22Rv1 (cell line): Measurements from ENCODE around the gene PLVAP.

Source experiments
- CTCF ChIP-seq: fragments of 450-650 bp; IDR thresholded peaks from 2 replicates; pipeline ENCODE4 v1.5.1; 2017; ENCODE audit warnings: mild to moderate bottlenecking
- ZFX ChIP-seq: fragments of 450-650 bp; IDR thresholded peaks from 2 replicates; pipeline ENCODE4 v1.6.1; 2017; ENCODE audit warnings: antibody characterized with exemption, borderline replicate concordance

- TF ChIP-seq CTCF (no peak), ZFX (no peak)
Observed at GRCh38 chr19:17328517-17329365, 48.4 kb downstream of the PLVAP start.
